Measurements from ENCODE around the gene FLACC1.
"Not testable (repeated sequence)": the region's sequence is repeated elsewhere in the genome, so short reads cannot be mapped to it uniquely, and the experiment has no call there.

The FLACC1 gene, protein sequence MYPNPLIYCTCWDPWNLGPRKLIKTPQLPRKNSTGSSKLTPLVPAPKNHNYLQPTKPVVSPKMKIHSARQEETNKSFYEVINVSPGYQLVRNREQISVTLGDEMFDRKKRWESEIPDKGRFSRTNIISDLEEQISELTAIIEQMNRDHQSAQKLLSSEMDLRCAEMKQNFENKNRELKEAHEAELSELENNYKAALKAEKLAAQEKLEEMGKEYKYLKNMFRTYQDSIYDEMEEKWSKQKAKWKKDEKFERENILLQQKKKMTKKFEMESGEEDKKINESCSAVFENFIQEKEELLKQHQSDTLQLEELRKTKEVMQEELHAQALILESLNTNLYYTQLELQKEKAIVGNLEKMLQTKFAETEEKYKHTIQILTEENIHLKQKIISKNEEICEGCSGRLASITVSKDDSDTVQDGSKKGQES

GRCh38 chr2:201357221-201357620 lies at the start of gene FLACC1:
TSS of gene FLACC1 (minus strand) at chr2:201357345. CDS start at chr2:201351404, 5,941 bp downstream.
- no peak for DNase-seq

- DNase-seq, result peak; percentile 5
These were observed 49.0 kb upstream of the FLACC1 start for GRCh38 chr2:201406077-201406662.

- no peak for DNase-seq
These were observed 47.6 kb upstream of the FLACC1 start for GRCh38 chr2:201404699-201405280.

GRCh38 chr2:201403880-201404279 lies 46.7 kb upstream of the FLACC1 start:
- DNase-seq, result peak; percentile 57

DNA sequence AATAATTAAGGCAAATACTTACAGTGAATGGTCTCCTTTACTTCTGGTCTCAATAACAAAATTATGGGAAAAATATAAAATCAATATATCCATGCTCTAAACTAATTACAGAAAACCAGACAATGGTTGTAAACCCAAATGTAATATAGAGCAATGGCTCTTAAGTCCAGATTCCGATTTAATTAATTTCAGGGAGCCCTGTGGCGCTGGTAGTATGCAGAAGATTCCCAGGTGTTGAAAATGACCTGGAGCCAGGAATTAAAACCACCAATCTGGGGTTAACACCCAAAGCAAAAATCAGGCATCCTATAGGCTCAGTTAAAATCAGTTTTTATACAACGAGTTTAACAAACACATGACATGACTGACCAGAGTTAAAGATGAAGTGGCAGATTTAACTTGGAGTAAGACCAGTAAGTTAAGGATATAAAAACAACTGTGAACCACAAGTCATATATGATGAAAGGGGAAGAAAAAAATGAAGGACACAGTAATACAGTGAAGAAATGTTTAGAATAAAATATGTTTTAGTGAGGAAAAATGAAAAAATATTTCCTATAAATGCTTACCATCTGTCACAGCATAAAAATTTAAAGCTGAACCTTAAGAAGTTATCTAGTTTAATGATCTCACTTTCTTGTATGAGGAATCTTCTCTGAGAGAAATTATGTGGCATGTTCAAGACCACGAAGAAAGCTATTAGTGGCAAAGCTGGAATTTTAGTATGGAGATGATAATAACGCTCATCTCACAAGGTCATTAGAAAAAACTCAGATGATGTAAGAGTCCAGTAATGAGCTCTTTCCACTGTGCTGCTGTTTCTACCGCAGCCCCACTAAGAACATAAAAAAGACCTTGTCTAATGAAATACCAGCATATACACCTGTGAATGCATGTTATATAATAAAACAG lies 45.8 kb upstream of the FLACC1 start:
- no peak for DNase-seq

GRCh38 chr2:201401815-201402214 lies 44.7 kb upstream of the FLACC1 start:
- DNase-seq, result no peak

DNA sequence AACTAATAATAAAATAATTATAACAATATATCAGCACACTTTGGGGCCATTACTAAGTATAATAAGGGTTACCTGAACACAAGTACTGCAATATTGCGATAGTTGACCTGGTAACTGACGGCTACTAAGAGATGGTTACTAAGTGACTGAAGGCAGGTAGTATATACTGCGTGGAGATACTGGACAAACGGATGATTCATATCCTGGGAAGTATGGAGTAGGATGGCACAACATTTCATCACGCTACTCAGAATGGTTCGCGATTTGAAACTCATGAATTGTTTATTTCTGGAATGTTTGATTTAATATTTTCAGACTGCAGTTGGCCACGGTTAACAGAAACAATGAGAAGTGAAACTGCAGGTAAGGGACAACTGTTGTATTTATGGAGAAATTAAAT lies 39.5 kb upstream of the FLACC1 start:
- no peak for DNase-seq

DNA sequence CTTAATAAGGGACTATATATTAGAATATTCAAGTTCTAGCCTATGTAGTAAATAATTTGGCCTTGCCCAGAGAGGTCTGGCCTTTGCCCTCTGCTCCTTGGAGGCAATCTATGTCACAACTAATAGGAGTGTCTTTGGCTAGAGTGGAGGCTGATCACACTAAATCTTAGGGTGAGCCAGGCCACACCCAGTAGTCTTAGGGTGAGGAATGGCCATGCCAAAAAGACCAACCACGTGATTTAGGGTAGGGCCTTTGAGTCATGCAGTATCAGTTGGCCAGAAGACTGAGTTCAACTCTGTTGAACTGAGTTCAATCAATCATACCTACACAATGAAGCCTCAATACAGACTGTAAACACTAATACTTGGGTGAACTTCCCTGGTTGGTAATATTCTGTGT lies 26.0 kb upstream of the FLACC1 start:
- no peak for DNase-seq

DNA sequence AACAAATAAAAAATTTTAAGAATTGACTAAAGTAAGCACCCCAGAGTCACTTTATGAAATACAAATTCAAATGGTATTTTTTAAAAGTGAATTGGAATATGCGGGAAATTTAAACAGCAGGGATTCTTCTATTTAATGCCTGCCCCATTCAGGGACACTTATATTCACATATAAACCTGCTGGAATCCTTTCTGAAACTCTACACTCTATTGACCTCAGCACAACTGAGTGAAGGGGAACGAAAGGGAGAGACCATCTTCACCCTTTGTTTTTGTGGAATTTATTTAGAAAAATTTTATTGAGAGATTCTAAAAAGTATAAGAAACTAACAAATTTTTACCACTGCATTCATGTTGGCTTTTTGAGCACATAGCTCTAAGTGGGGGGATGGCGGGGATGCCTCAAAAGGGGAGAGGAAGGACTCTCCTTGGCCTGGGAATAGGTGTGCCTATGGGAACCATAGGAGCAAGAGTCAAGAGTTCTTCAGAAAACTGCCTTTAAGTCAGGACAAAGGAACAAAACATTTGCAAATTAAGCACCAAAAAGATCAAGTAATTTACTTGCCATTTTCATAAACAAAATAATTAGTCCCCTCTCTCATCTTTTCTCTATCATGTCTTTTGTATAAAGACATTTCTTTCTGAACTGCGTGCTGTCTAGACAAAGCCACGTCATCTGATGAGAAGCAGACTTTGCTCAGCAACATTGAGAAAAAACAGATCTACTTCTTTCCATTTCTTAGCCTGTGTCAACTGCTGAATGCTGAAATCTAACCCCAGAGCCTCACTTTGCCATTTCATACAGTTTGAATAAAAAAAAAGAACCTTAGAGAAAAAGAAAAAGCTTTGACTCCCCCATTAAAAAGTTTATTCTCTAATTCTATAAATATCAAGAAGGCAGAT lies 21.6 kb upstream of the FLACC1 start:
- no peak for DNase-seq

DNA sequence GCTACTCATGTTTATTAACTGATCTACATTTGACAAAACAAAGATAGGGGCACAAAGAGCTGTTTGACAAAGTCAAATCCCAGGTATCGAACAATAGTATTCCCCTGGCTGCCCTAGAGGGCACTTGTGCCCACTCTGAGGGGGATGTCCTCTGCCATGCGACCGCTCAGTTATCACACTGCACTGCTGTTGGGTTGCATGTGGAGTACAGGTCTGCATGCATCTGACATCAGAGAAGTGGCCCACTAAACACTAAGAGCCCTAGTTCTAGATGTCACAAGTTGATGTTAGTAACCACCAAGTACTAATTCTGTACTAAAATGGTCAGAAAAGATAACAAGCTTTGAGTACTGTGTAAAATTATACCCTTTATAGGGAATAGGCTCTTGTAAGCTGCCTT lies 20.1 kb upstream of the FLACC1 start:
- DNase-seq, result no peak

- no peak for DNase-seq
These were observed 12.6 kb upstream of the FLACC1 start for GRCh38 chr2:201369775-201370174.

- DNase-seq, result not testable (repeated sequence)
These were observed 12.2 kb upstream of the FLACC1 start for GRCh38 chr2:201369318-201369717.

- no peak for DNase-seq
These were observed 9.0 kb upstream of the FLACC1 start for GRCh38 chr2:201366146-201366545.

DNA sequence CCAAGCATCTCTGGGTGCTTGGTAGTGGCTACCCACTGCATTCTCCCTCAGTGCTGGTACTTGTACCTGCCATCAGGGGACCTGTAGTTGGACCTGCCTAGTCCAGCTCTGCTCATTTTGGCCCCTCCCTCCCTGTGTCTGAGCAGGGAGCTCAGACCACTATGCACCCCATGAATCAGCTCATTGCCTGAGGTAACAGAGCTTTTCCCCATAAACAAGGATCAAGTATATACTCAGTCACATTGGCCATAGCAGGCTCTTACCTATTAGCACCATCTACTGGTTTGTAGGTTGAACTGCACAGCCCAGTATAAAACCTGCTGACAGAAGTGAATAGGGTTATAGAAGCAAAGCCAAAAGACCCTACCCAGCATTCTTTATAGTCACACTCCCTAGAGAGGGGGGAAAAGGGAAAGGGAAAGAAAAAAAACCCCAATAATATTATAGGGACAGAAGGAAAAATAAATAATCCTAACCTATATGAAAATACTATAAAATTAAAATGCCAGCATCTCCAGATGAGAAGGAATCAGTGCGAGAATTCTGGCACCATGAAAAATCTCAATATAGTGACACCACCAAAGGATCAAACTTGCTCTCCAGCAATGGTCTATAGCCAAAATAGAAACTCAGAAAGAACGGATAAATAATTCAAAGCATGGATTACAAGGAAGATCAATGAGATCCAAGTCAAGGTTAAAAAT lies 6.9 kb upstream of the FLACC1 start:
- peak; percentile 50 for DNase-seq

GRCh38 chr2:201362396-201362795 lies 5.3 kb upstream of the FLACC1 start:
- no peak for DNase-seq

GRCh38 chr2:201361078-201361733 lies 4.1 kb upstream of the FLACC1 start:
- no peak for DNase-seq

DNA sequence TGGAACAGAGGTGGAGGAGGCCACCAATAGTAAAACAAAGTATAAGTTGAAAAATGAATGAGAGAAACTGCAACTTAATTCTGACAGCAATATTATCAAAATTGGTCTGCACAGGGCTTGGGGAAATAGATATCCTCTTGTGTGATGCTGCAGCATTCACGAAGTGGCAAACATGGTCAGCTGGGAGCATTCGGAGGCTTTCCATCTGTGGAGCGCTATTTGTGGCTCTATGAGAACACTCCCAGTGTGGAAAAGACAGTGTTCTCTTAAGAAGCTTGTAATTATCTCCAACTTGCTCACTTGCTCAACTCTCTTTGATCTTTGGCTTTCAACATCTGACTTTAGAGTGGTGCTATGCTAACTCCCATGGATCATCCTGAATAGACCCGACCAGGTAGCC lies 3.1 kb upstream of the FLACC1 start:
- DNase-seq, result no peak

GRCh38 chr2:201358684-201359083 lies 1.5 kb upstream of the FLACC1 start:
- no peak for DNase-seq

GRCh38 chr2:201353116-201353515 lies 4.0 kb downstream of the FLACC1 start:
- DNase-seq, result no peak

DNA sequence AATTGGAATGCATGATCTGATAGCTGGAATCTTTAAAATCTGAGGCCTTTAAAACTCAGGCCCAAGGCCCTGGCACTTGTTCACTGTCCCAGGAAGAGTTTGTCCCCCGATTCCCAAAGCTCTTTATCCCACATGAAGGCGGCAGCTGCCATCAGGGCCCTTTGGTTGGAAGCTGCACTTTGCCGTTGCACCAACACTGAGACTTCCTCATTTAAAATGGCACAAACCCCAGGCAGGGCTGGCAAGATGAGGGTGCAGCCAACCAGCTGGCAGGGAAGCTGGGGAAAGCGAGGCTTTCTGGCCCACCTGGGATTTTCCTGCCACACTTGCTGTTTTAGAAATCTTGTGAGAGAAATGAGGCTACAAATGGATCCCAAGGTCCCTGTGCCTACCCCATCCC lies 6.3 kb downstream of the FLACC1 start:
- no peak for DNase-seq

- no peak for DNase-seq
These were observed 7.5 kb downstream of the FLACC1 start for GRCh38 chr2:201349601-201350000.

Measured in NCI-H1105 treated with DMSO at 0.1 percent for 48 hours (cell line).